HepG2 (cell line): Measurements from ENCODE around the gene PRM2. TPM values are rescaled to one million over a fixed set of nuclear protein-coding genes. Genes with fewer than 3 reads are reported as not detected.

Experiments
- FIP1L1 ChIP-seq: fragments of 200-400 bp; formaldehyde crosslinking; IDR thresholded peaks from 2 replicates; pipeline ENCODE4 v1.6.1; 2018; ENCODE audit warnings: low read depth, mild to moderate bottlenecking, low read length, moderate library complexity, borderline replicate concordance; ENCODE audit not compliant: insufficient read depth
- FOXO1 ChIP-seq: sonication (generic); formaldehyde crosslinking; IDR thresholded peaks from 2 replicates; pipeline ENCODE4 v1.4.0; 2020; ENCODE audit warnings: missing genetic modification reagents
- HCFC1 ChIP-seq: fragments of 150-350 bp; IDR thresholded peaks from 2 replicates; pipeline ENCODE4 v1.6.1; 2014; ENCODE audit warnings: low read depth, low read length
- HHEX ChIP-seq: IDR thresholded peaks from 2 replicates; pipeline ENCODE4 v1.6.1; 2016; ENCODE audit warnings: control low read depth
- HNRNPUL1 ChIP-seq: fragments of 200-400 bp; formaldehyde crosslinking; IDR thresholded peaks from 2 replicates; pipeline ENCODE4 v1.6.1; 2017; ENCODE audit warnings: low read depth, mild to moderate bottlenecking, low read length, moderate library complexity
- HOXA3 ChIP-seq: sonication (generic); formaldehyde crosslinking; IDR thresholded peaks from 2 replicates; pipeline ENCODE4 v1.5.0; 2020; ENCODE audit warnings: missing genetic modification reagents
- IKZF4 ChIP-seq: sonication (generic); formaldehyde crosslinking; IDR thresholded peaks from 2 replicates; pipeline ENCODE4 v1.5.1; 2020; ENCODE audit warnings: borderline replicate concordance, mild to moderate bottlenecking, low read depth, missing genetic modification reagents; ENCODE audit errors: not compliant biosample characterization
- JUNB ChIP-seq: sonication (generic); formaldehyde crosslinking; IDR thresholded peaks from 2 replicates; pipeline ENCODE4 v1.8.0; 2022; ENCODE audit warnings: missing genetic modification reagents, mild to moderate bottlenecking, borderline replicate concordance
- MAFG ChIP-seq: sonication (generic); formaldehyde crosslinking; IDR thresholded peaks from 2 replicates; pipeline ENCODE4 v1.5.1; 2020; ENCODE audit warnings: mild to moderate bottlenecking, missing genetic modification reagents
- MZF1 ChIP-seq: sonication (generic); formaldehyde crosslinking; IDR thresholded peaks from 2 replicates; pipeline ENCODE4 v1.8.1; 2023; ENCODE audit warnings: mild to moderate bottlenecking, missing genetic modification reagents, borderline replicate concordance
- NCOA1 ChIP-seq: sonication (generic); formaldehyde crosslinking; IDR thresholded peaks from 2 replicates; pipeline ENCODE4 v1.9.0; 2021; ENCODE audit warnings: missing genetic modification reagents
- SRSF9 ChIP-seq: fragments of 200-400 bp; formaldehyde crosslinking; IDR thresholded peaks from 2 replicates; pipeline ENCODE4 v1.6.1; 2018; ENCODE audit warnings: borderline replicate concordance, mild to moderate bottlenecking, low read depth, low read length; ENCODE audit not compliant: insufficient read depth, poor library complexity, severe bottlenecking
- ZBTB21 ChIP-seq: sonication (generic); formaldehyde crosslinking; IDR thresholded peaks from 2 replicates; pipeline ENCODE4 v1.4.0; 2020; ENCODE audit warnings: missing genetic modification reagents
- ZKSCAN8 ChIP-seq: IDR thresholded peaks from 2 replicates; pipeline ENCODE4 v1.6.1; 2016; ENCODE audit warnings: borderline replicate concordance, missing genetic modification reagents, missing compliant biosample characterization
- ZNF468 ChIP-seq: sonication (generic); formaldehyde crosslinking; IDR thresholded peaks from 2 replicates; pipeline ENCODE4 v1.8.0; 2022; ENCODE audit warnings: mild to moderate bottlenecking, moderate library complexity, missing genetic modification reagents
- polyA plus RNA-seq, 8 experiments: library from polyadenylated mRNA; depleted of rRNA in 3 of 8; stranded (reverse) in 7 of 8; unstranded in 1 of 8; fragments of >200 nt; fragmentation: Illumina TruSeq in 4 of 8; extraction: Trizol in 4 of 8; gene quantifications; 2 replicates each; pipeline versions ENCODE4 v1.2.1 to v1.2.3, GENCODE V29; 2011 to 2016; ENCODE audit warnings: low read depth in 4 of 8, missing spikeins in 1 of 8, mixed read lengths in 1 of 8; ENCODE audit not compliant: insufficient read depth in 1 of 8
- total RNA-seq, 5 experiments: library from RNA; depleted of rRNA; stranded (reverse); fragments of >200 nt; fragmentation: Illumina TruSeq; extraction: Trizol; gene quantifications; 2 replicates each; pipeline ENCODE4 v1.2.3, GENCODE V29; 2016; ENCODE audit warnings: low read depth in 1 of 5
- TF ChIP-seq, protein P1 (sequence below), 2 experiments: sonication (generic) in 1 of 2; formaldehyde crosslinking in 1 of 2; IDR thresholded peaks; 2 replicates each; pipeline versions ENCODE4 v1.4.0 to v1.6.1; 2016 to 2020; ENCODE audit warnings: borderline replicate concordance in 1 of 2, low read depth in 1 of 2, mild to moderate bottlenecking in 1 of 2, missing genetic modification reagents in 1 of 2
- TF ChIP-seq, protein P2 (sequence below): sonication (generic); formaldehyde crosslinking; IDR thresholded peaks from 2 replicates; pipeline ENCODE4 v1.5.0; 2020; ENCODE audit warnings: missing genetic modification reagents
- TF ChIP-seq, protein P3 (sequence below): sonication (generic); formaldehyde crosslinking; IDR thresholded peaks from 2 replicates; pipeline ENCODE4 v1.8.1; 2023; ENCODE audit warnings: mild to moderate bottlenecking, missing genetic modification reagents
- TF ChIP-seq, protein P4 (sequence below): sonication (generic); formaldehyde crosslinking; IDR thresholded peaks from 2 replicates; pipeline ENCODE4 v1.4.0; 2020; ENCODE audit warnings: missing genetic modification reagents, borderline replicate concordance

The PRM2 gene
- total and polyA plus RNA-seq, 2 of the 13 experiments (the other 11 are each of a cell fraction or from before 2014, with no cell fraction given), result 0.54 TPM; not detected in 1

DNA sequence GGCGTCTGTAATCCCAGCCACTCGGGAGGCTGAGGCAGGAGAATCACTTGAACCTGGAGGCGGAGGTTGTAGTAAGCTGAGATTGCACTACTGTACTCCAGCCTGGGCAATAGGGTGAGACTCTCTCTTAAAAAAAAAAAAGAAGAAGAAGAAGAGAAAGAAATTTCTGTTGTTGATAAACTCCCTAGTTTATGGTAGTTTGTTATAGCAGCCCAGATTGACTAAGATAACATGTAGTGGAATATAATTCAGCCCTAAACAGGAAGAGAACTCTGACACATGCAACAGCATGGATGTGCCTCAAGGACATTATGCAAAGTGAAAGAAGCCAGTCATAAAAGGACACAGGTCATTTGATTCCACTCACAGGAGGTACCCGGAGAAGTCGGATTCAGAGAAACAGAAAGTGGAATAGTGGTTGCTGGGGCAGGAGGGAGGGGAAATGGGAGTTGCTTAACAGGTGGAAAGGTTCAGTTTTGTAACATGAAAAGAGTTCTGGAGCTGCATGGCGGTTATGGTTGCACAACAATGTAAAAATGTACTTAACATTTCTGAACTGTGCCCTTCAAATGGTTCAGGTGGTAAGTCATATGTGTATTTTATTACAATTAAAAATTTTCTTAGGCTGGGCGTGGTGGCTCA lies 30.8 kb upstream of the PRM2 start (continued):
- TF ChIP-seq, protein P1, sequence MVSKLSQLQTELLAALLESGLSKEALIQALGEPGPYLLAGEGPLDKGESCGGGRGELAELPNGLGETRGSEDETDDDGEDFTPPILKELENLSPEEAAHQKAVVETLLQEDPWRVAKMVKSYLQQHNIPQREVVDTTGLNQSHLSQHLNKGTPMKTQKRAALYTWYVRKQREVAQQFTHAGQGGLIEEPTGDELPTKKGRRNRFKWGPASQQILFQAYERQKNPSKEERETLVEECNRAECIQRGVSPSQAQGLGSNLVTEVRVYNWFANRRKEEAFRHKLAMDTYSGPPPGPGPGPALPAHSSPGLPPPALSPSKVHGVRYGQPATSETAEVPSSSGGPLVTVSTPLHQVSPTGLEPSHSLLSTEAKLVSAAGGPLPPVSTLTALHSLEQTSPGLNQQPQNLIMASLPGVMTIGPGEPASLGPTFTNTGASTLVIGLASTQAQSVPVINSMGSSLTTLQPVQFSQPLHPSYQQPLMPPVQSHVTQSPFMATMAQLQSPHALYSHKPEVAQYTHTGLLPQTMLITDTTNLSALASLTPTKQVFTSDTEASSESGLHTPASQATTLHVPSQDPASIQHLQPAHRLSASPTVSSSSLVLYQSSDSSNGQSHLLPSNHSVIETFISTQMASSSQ (IDR thresholded peaks at IDR 0.05; ENCODE audit: low read depth), result peak; percentile 59; the same call in 1 of the 2 replicates
- TF ChIP-seq, protein P1 (CRISPR knock-in tag; IDR thresholded peaks at IDR 0.05; ENCODE audit: borderline replicate concordance), result no peak; the same call in none of the 2 replicates
- peak; percentile 86 for TF ChIP-seq HOXA3 (CRISPR knock-in tag)
- no peak for TF ChIP-seq SRSF9
- TF ChIP-seq HCFC1, result no peak
- TF ChIP-seq ZNF468, result no peak
- TF ChIP-seq, protein P2, sequence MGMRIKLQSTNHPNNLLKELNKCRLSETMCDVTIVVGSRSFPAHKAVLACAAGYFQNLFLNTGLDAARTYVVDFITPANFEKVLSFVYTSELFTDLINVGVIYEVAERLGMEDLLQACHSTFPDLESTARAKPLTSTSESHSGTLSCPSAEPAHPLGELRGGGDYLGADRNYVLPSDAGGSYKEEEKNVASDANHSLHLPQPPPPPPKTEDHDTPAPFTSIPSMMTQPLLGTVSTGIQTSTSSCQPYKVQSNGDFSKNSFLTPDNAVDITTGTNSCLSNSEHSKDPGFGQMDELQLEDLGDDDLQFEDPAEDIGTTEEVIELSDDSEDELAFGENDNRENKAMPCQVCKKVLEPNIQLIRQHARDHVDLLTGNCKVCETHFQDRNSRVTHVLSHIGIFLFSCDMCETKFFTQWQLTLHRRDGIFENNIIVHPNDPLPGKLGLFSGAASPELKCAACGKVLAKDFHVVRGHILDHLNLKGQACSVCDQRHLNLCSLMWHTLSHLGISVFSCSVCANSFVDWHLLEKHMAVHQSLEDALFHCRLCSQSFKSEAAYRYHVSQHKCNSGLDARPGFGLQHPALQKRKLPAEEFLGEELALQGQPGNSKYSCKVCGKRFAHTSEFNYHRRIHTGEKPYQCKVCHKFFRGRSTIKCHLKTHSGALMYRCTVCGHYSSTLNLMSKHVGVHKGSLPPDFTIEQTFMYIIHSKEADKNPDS, result no peak
- TF ChIP-seq FOXO1, result peak; percentile 75
- TF ChIP-seq, protein P3, sequence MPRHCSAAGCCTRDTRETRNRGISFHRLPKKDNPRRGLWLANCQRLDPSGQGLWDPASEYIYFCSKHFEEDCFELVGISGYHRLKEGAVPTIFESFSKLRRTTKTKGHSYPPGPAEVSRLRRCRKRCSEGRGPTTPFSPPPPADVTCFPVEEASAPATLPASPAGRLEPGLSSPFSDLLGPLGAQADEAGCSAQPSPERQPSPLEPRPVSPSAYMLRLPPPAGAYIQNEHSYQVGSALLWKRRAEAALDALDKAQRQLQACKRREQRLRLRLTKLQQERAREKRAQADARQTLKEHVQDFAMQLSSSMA (CRISPR knock-in tag), result no peak
- no peak for TF ChIP-seq JUNB (CRISPR knock-in tag)
- TF ChIP-seq, protein P4, sequence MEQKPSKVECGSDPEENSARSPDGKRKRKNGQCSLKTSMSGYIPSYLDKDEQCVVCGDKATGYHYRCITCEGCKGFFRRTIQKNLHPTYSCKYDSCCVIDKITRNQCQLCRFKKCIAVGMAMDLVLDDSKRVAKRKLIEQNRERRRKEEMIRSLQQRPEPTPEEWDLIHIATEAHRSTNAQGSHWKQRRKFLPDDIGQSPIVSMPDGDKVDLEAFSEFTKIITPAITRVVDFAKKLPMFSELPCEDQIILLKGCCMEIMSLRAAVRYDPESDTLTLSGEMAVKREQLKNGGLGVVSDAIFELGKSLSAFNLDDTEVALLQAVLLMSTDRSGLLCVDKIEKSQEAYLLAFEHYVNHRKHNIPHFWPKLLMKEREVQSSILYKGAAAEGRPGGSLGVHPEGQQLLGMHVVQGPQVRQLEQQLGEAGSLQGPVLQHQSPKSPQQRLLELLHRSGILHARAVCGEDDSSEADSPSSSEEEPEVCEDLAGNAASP (CRISPR knock-in tag), result peak; percentile 80; the same call in 1 of the 2 replicates
- TF ChIP-seq HNRNPUL1, result no peak
- no peak for TF ChIP-seq MZF1 (CRISPR knock-in tag)
- peak; percentile 87; the same call in 1 of the 2 replicates for TF ChIP-seq NCOA1
- TF ChIP-seq FIP1L1, result no peak
- TF ChIP-seq ZKSCAN8 (CRISPR knock-in tag), result peak; percentile 94
- no peak for TF ChIP-seq IKZF4
- 0 out of 2 replicates have a peak, but pooled peaks have one; percentile 25 for TF ChIP-seq HHEX
- no peak for TF ChIP-seq ZBTB21
- no peak for TF ChIP-seq MAFG
